Measurements from ENCODE around the gene CACNA1C.
A peak's percentile ranks its signal among the peaks of the same experiment; 100 is the strongest.

Gene CACNA1C

GRCh38 chr12:2338381-2338780 is 285.6 kb downstream of the CACNA1C start:
- H3K36me3 ChIP-seq (replicated peaks), result no peaks in the 10 kb centered on the region
- H3K27me3 ChIP-seq (replicated peaks), result no peaks in the 10 kb centered on the region
- in situ Hi-C loops (cut with HindIII; ENCODE audit: low pct_ligation_motif_present, low sequenced_read_pairs), result no loop called here
- no peak for DNase-seq
- TF ChIP-seq, protein P1, sequence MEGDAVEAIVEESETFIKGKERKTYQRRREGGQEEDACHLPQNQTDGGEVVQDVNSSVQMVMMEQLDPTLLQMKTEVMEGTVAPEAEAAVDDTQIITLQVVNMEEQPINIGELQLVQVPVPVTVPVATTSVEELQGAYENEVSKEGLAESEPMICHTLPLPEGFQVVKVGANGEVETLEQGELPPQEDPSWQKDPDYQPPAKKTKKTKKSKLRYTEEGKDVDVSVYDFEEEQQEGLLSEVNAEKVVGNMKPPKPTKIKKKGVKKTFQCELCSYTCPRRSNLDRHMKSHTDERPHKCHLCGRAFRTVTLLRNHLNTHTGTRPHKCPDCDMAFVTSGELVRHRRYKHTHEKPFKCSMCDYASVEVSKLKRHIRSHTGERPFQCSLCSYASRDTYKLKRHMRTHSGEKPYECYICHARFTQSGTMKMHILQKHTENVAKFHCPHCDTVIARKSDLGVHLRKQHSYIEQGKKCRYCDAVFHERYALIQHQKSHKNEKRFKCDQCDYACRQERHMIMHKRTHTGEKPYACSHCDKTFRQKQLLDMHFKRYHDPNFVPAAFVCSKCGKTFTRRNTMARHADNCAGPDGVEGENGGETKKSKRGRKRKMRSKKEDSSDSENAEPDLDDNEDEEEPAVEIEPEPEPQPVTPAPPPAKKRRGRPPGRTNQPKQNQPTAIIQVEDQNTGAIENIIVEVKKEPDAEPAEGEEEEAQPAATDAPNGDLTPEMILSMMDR (IDR thresholded peaks at IDR 0.05; ENCODE audit: low read depth, low read length, missing control alignments), result no peak
- H3K4me3 ChIP-seq (ENCODE audit: low read depth, low read length), result no peak overlapping the region
- H3K27ac ChIP-seq, result no peak overlapping the region

DNA sequence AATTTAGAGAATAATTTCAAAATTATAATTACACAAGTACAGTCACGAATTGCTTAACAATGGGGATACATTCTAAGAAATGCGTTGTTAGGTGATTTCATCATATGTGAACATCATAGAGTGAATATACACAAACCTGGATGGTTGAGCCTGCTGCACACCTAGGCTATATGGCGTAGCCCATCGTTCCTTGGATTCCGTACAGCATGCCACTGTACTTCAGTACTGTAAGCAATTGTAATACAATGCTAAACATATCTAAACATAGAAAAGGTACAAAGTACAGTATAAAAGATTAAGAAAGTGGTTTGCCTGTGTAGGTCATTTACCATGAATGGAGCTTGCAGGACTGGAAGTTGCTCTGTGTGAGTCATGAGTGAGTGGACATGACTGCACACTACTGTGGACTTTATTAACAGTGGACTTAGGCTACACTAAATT is 286.2 kb downstream of the CACNA1C start:
- Histone ChIP-seq H3K4me3 (ENCODE audit: low read depth, low read length) (no peak overlapping the region), H3K27me3 (replicated peaks) (no peaks in the 10 kb centered on the region), H3K27ac (peak overlapping the region; percentile 13), H3K36me3 (replicated peaks) (no peaks in the 10 kb centered on the region)
- in situ Hi-C loops (cut with HindIII; ENCODE audit: low pct_ligation_motif_present, low sequenced_read_pairs), result no loop called here
- peak; percentile 82 for DNase-seq
- TF ChIP-seq, protein P1 (IDR thresholded peaks at IDR 0.05; ENCODE audit: low read depth, low read length, missing control alignments), result no peak

DNA sequence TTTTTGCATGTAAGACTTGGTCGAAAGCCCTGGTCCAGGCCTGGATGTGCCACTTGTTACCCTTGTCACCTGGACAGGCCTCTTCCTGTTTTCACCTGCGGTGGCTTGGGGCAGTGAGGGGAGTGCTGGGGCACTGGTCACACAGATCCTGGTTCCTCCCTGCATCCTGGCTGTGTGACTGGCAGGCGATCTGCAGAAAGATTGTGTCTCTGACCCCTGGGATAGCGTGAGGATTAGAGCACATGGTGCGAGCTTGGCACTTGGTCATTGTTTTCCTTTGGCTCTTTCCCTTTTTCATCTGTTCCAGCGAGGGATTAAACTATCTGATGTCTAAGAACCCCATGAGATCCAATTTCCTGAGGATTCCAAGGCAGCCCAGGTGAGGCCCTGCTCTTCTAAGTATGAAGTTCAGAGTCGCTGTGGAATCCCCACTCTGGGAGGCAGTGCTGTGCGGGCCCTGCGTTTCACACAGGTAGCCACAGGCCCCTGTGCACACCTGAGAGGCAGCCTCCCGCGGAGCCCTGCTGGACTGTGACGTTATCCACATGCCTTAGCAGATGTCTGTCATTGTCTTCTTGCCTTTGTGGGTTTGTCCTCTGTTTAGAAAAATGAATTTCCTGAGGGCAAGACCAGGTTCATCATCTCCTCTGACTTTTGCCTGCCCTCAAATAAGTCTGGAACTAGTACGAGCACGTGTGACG is 288.4 kb downstream of the CACNA1C start:
- Histone ChIP-seq H3K36me3 (replicated peaks) (no peaks in the 10 kb centered on the region), H3K4me3 (ENCODE audit: low read depth, low read length) (no peak overlapping the region), H3K27me3 (replicated peaks) (no peaks in the 10 kb centered on the region), H3K27ac (no peak overlapping the region)
- DNase-seq, result no peak
- in situ Hi-C loops (cut with HindIII; ENCODE audit: low pct_ligation_motif_present, low sequenced_read_pairs), result no loop called here
- TF ChIP-seq, protein P1 (IDR thresholded peaks at IDR 0.05; ENCODE audit: low read depth, low read length, missing control alignments), result no peak

DNA sequence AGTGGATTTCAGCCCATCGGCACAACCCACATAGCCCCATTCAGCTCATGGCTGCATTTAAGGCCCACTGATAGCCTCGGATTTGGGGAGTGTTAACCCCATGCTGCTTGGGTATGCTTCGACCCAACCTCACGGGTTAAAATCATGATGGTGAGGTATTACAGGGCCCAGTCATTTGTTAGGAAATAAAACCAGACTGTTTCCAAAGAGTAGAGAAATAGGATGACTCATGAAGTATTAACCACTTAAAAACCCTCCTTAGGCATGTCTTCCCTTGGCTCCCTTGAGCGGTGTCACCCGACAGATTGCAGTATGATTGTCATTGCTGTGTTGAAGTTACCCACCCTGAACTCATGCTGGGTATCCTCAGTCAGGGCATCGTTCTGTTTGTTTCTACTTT is 289.1 kb downstream of the CACNA1C start:
- in situ Hi-C loops (cut with HindIII; ENCODE audit: low pct_ligation_motif_present, low sequenced_read_pairs), result no loop called here
- Histone ChIP-seq H3K4me3 (ENCODE audit: low read depth, low read length) (no peak overlapping the region), H3K36me3 (replicated peaks) (no peaks in the 10 kb centered on the region), H3K27me3 (replicated peaks) (no peaks in the 10 kb centered on the region), H3K27ac (no peak overlapping the region)
- TF ChIP-seq, protein P1 (IDR thresholded peaks at IDR 0.05; ENCODE audit: low read depth, low read length, missing control alignments), result no peak
- DNase-seq, result peak; percentile 15

- no peak overlapping the region for H3K4me3 ChIP-seq (ENCODE audit: low read depth, low read length)
- no peaks in the 10 kb centered on the region for H3K27me3 ChIP-seq (replicated peaks)
- H3K36me3 ChIP-seq (replicated peaks), result no peaks in the 10 kb centered on the region
- in situ Hi-C loops (cut with HindIII; ENCODE audit: low pct_ligation_motif_present, low sequenced_read_pairs), result no loop called here
- TF ChIP-seq, protein P1 (IDR thresholded peaks at IDR 0.05; ENCODE audit: low read depth, low read length, missing control alignments), result no peak
- no peak for DNase-seq
- no peak overlapping the region for H3K27ac ChIP-seq
Measured at GRCh38 chr12:2343681-2344080, 290.9 kb downstream of the CACNA1C start.

- TF ChIP-seq, protein P1 (IDR thresholded peaks at IDR 0.05; ENCODE audit: low read depth, low read length, missing control alignments), result no peak
- in situ Hi-C loops (cut with HindIII; ENCODE audit: low pct_ligation_motif_present, low sequenced_read_pairs), result no loop called here
- H3K27ac ChIP-seq, result no peak overlapping the region
- no peaks in the 10 kb centered on the region for H3K36me3 ChIP-seq (replicated peaks)
- no peak for DNase-seq
- no peaks in the 10 kb centered on the region for H3K27me3 ChIP-seq (replicated peaks)
- no peak overlapping the region for H3K4me3 ChIP-seq (ENCODE audit: low read depth, low read length)
Measured at GRCh38 chr12:2344476-2344875, 291.7 kb downstream of the CACNA1C start.

All from brain microvascular endothelial cell (primary cell).